SK-N-SH (cell line): ENCODE data around the gene BCAR3. TPM values are rescaled to one million over a fixed set of nuclear protein-coding genes. Genes with fewer than 3 reads are reported as not detected.

Experiments
- CTCF ChIA-PET: fragments of 300-600, 350-600 bp; formaldehyde crosslinking; extraction: SDS; loops from one replicate; lab custom pipeline; 2021; lab: Yijun Ruan, JAX
- POLR2A ChIA-PET: fragments of 350-600 bp; sonication (Branson Sonifier 250); formaldehyde crosslinking; extraction: SDS; loops from one replicate; lab custom pipeline; 2020; ENCODE audit warnings: antibody characterized with exemption, inconsistent platforms; lab: Yijun Ruan, JAX
- DNase-seq: peaks from one replicate; pipeline ENCODE4 v3.0.0; 2012
- H2AFZ ChIP-seq: fragments of 200-600 bp; sonication (generic); 2 replicates; pipeline ENCODE4 v1.8.1; 2016; ENCODE audit warnings: antibody characterized with exemption, mild to moderate bottlenecking, low read depth
- H3F3A ChIP-seq: fragments of 200-600 bp; sonication (generic); replicated peaks from 2 replicates; pipeline ENCODE3; 2016; ENCODE audit warnings: antibody characterized with exemption, mild to moderate bottlenecking; ENCODE audit not compliant: insufficient read depth
- H3K27ac ChIP-seq, 2 experiments: fragments of 200-500 bp in 1 of 2; fragments of 200-600 bp in 1 of 2; sonication (Bioruptor generic) in 1 of 2; sonication (generic), shearing (Covaris generic) in 1 of 2; 2 replicates each; pipeline versions ENCODE4 v1.5.1 to v1.6.1; 2014 to 2016; ENCODE audit warnings: low read depth in 2 of 2, inconsistent platforms in 1 of 2, low read length in 1 of 2, mild to moderate bottlenecking in 1 of 2, mixed read lengths in 1 of 2
- H3K27me3 ChIP-seq: fragments of 200-600 bp; sonication (generic), shearing (Covaris generic); 2 replicates; pipeline ENCODE4 v1.6.1; 2016; ENCODE audit warnings: mixed run types; ENCODE audit not compliant: insufficient read depth
- H3K36me3 ChIP-seq, 2 experiments: fragments of 200-500 bp in 1 of 2; fragments of 200-600 bp in 1 of 2; sonication (Bioruptor generic) in 1 of 2; sonication (generic) in 1 of 2; replicated peaks in 1 of 2; 2 replicates each; pipeline versions ENCODE3 to v1.5.1; 2014 to 2016; ENCODE audit warnings: low read length in 1 of 2, mild to moderate bottlenecking in 1 of 2; ENCODE audit not compliant: insufficient read depth in 2 of 2, control insufficient read depth in 1 of 2
- H3K4me1 ChIP-seq, 2 experiments: fragments of 200-500 bp in 1 of 2; fragments of 200-600 bp in 1 of 2; sonication (Bioruptor generic) in 1 of 2; sonication (generic), shearing (Covaris generic) in 1 of 2; 2 replicates each; pipeline versions ENCODE4 v1.5.1 to v1.6.1; 2014 to 2016; ENCODE audit warnings: low read depth in 1 of 2, low read length in 1 of 2, mixed run types in 1 of 2; ENCODE audit not compliant: insufficient read depth in 2 of 2, control insufficient read depth in 1 of 2
- H3K4me2 ChIP-seq: fragments of 200-600 bp; sonication (generic), shearing (Covaris generic); 2 replicates; pipeline ENCODE4 v1.6.1; 2017; ENCODE audit warnings: mixed run types
- H3K4me3 ChIP-seq, 2 experiments: fragments of 200-500 bp in 1 of 2; fragments of 200-600 bp in 1 of 2; sonication (Bioruptor generic) in 1 of 2; sonication (generic), shearing (Covaris generic) in 1 of 2; 2 replicates each; pipeline versions ENCODE4 v1.5.1 to v1.8.1; 2014 to 2016; ENCODE audit warnings: low read depth in 2 of 2, inconsistent platforms in 1 of 2, low read length in 1 of 2, mild to moderate bottlenecking in 1 of 2, mixed read lengths in 1 of 2, moderate library complexity in 1 of 2
- H3K79me2 ChIP-seq: fragments of 200-600 bp; sonication (generic); 2 replicates; pipeline ENCODE4 v1.8.1; 2017; ENCODE audit warnings: mild to moderate bottlenecking; ENCODE audit not compliant: insufficient read depth
- H3K9ac ChIP-seq: fragments of 200-600 bp; sonication (generic); 2 replicates; pipeline ENCODE4 v1.6.1; 2017; ENCODE audit warnings: mixed run types
- H3K9me2 ChIP-seq: fragments of 200-600 bp; sonication (generic); 2 replicates; pipeline ENCODE4 v1.6.1; 2017; ENCODE audit warnings: mixed run types
- H3K9me3 ChIP-seq: fragments of 200-600 bp; sonication (generic); 2 replicates; pipeline ENCODE4 v1.6.1; 2017; ENCODE audit warnings: mixed run types, mild to moderate bottlenecking, moderate library complexity
- H4K20me1 ChIP-seq: fragments of 200-600 bp; sonication (generic); 2 replicates; pipeline ENCODE4 v1.6.1; 2017; ENCODE audit warnings: mild to moderate bottlenecking, mixed run types; ENCODE audit not compliant: insufficient read depth
- CHD2 ChIP-seq: fragments of 150-350 bp; IDR thresholded peaks from 2 replicates; pipeline ENCODE4 v1.6.1; 2018; ENCODE audit warnings: low read length; ENCODE audit not compliant: partially characterized antibody
- ELF1 ChIP-seq: IDR thresholded peaks from 2 replicates; pipeline ENCODE4 v1.4.0; 2012
- FOXM1 ChIP-seq: IDR thresholded peaks from 2 replicates; pipeline ENCODE4 v1.4.0; 2012; ENCODE audit warnings: low read depth, mild to moderate bottlenecking
- GATA2 ChIP-seq: sonication (generic); formaldehyde crosslinking; IDR thresholded peaks from 2 replicates; pipeline ENCODE4 v1.5.0; 2020; ENCODE audit warnings: mild to moderate bottlenecking, missing genetic modification reagents
- IRF3 ChIP-seq: fragments of 150-350 bp; IDR thresholded peaks from 2 replicates; pipeline ENCODE4 v1.6.1; 2016; ENCODE audit warnings: mild to moderate bottlenecking, low read depth, low read length
- JUND ChIP-seq: IDR thresholded peaks from 2 replicates; pipeline ENCODE4 v1.4.0; 2012
- MAX ChIP-seq: IDR thresholded peaks from 2 replicates; pipeline ENCODE4 v1.4.0; 2012; ENCODE audit warnings: low read depth
- MXI1 ChIP-seq: IDR thresholded peaks from 2 replicates; pipeline ENCODE4 v1.6.1; 2012; ENCODE audit warnings: mild to moderate bottlenecking, low read depth, low read length, improper control_type of control experiment
- NFIC ChIP-seq: IDR thresholded peaks from 2 replicates; pipeline ENCODE4 v1.4.0; 2012; ENCODE audit warnings: borderline replicate concordance
- POLR2AphosphoS5 ChIP-seq: IDR thresholded peaks from 2 replicates; pipeline ENCODE4 v1.6.1; 2012; ENCODE audit warnings: low read depth, low read length
- RCOR1 ChIP-seq: fragments of 150-350 bp; IDR thresholded peaks from 2 replicates; pipeline ENCODE4 v1.6.1; 2017; ENCODE audit warnings: antibody characterized with exemption, low read length
- RFX5 ChIP-seq: IDR thresholded peaks from 2 replicates; pipeline ENCODE4 v1.6.1; 2012; ENCODE audit warnings: mild to moderate bottlenecking, improper control_type of control experiment, low read length
- SIN3A ChIP-seq: IDR thresholded peaks from 2 replicates; pipeline ENCODE4 v1.6.1; 2012; ENCODE audit warnings: low read depth, mild to moderate bottlenecking, low read length, moderate library complexity, borderline replicate concordance
- TAF1 ChIP-seq: IDR thresholded peaks from 2 replicates; pipeline ENCODE4 v1.6.1; 2012; ENCODE audit warnings: low read depth, mild to moderate bottlenecking, low read length, moderate library complexity, borderline replicate concordance
- TCF12 ChIP-seq: IDR thresholded peaks from 2 replicates; pipeline ENCODE4 v1.4.0; 2012
- TEAD4 ChIP-seq: IDR thresholded peaks from 2 replicates; pipeline ENCODE4 v1.4.0; 2012; ENCODE audit warnings: mild to moderate bottlenecking, borderline replicate concordance; ENCODE audit not compliant: insufficient read depth
- YY1 ChIP-seq: IDR thresholded peaks from 2 replicates; pipeline ENCODE4 v1.4.0; 2012; ENCODE audit warnings: low read depth, mild to moderate bottlenecking
- WGBS: methylation state at CpG from one replicate; pipeline ENCODE4 v1.1.6; 2017; ENCODE audit warnings: low lambda C conversion rate; 5-methylcytosine and 5-hydroxymethylcytosine counted together
- polyA plus RNA-seq, 3 experiments: library from polyadenylated mRNA; depleted of rRNA; stranded (reverse); fragments of >200 nt; gene quantifications; 2 replicates each; pipeline ENCODE4 v1.2.3, GENCODE V29; 2012
- TF ChIP-seq, protein P1 (sequence below): IDR thresholded peaks from 2 replicates; pipeline ENCODE4; 2012
- TF ChIP-seq, protein P2 (sequence below): IDR thresholded peaks from 2 replicates; pipeline ENCODE4 v1.6.1; 2012; ENCODE audit warnings: mild to moderate bottlenecking, low read depth, low read length, moderate library complexity

BCAR3 gene
- polyA plus RNA-seq, 1 of the 3 experiments (the other 2 are of a cell fraction) = 58.4 TPM

GRCh38 chr1:93552741-93553455 lies 128.7 kb downstream of the BCAR3 start:
- no peaks in the 10 kb centered on the region for H3K9me2 ChIP-seq
- H3K4me1 ChIP-seq = peaks cover 22 to 36% of the 10 kb centered on the region in 2 experiments
- 75% methylated on average over 9 of the region's 9 CpGs for WGBS
- peaks cover 46% of the 10 kb centered on the region for H3F3A ChIP-seq
- no peak overlapping the region for H3K9ac ChIP-seq
- no peak overlapping the region for H2AFZ ChIP-seq
- H3K4me3 ChIP-seq = no peak overlapping the region
- H3K27me3 ChIP-seq = no peaks in the 10 kb centered on the region
- TF ChIP-seq, protein P1, sequence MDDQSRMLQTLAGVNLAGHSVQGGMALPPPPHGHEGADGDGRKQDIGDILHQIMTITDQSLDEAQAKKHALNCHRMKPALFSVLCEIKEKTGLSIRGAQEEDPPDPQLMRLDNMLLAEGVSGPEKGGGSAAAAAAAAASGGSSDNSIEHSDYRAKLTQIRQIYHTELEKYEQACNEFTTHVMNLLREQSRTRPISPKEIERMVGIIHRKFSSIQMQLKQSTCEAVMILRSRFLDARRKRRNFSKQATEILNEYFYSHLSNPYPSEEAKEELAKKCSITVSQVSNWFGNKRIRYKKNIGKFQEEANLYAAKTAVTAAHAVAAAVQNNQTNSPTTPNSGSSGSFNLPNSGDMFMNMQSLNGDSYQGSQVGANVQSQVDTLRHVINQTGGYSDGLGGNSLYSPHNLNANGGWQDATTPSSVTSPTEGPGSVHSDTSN = peak; percentile 43
- TF ChIP-seq RFX5 (no peak), MXI1 (peak; percentile 52; the same call in 1 of the 2 replicates), GATA2 (CRISPR knock-in tag) (peak; percentile 51)
- TF ChIP-seq, protein P2, sequence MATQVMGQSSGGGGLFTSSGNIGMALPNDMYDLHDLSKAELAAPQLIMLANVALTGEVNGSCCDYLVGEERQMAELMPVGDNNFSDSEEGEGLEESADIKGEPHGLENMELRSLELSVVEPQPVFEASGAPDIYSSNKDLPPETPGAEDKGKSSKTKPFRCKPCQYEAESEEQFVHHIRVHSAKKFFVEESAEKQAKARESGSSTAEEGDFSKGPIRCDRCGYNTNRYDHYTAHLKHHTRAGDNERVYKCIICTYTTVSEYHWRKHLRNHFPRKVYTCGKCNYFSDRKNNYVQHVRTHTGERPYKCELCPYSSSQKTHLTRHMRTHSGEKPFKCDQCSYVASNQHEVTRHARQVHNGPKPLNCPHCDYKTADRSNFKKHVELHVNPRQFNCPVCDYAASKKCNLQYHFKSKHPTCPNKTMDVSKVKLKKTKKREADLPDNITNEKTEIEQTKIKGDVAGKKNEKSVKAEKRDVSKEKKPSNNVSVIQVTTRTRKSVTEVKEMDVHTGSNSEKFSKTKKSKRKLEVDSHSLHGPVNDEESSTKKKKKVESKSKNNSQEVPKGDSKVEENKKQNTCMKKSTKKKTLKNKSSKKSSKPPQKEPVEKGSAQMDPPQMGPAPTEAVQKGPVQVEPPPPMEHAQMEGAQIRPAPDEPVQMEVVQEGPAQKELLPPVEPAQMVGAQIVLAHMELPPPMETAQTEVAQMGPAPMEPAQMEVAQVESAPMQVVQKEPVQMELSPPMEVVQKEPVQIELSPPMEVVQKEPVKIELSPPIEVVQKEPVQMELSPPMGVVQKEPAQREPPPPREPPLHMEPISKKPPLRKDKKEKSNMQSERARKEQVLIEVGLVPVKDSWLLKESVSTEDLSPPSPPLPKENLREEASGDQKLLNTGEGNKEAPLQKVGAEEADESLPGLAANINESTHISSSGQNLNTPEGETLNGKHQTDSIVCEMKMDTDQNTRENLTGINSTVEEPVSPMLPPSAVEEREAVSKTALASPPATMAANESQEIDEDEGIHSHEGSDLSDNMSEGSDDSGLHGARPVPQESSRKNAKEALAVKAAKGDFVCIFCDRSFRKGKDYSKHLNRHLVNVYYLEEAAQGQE = no peak
- DNase-seq = peak; percentile 22
- peaks cover 50 to 51% of the 10 kb centered on the region in 2 experiments for H3K36me3 ChIP-seq
- no peaks in the 10 kb centered on the region for H4K20me1 ChIP-seq
- H3K4me2 ChIP-seq = 0 out of 2 replicates have a peak overlapping the region, but pooled peaks have one; percentile 25
- H3K79me2 ChIP-seq = no peaks in the 10 kb centered on the region; the same call in 1 of the 2 replicates
- no peaks in the 10 kb centered on the region for H3K9me3 ChIP-seq
- ChIA-PET CTCF (interaction anchor here (1.0 to 1.3 kb wide), 4 partner anchors 19 to 116 kb away, joined by 3 to 4 read pairs (median 4); no protein-coding TSS in a partner anchor), POLR2A (no interaction called here)
- H3K27ac ChIP-seq = peak overlapping the region; percentile 37 to 58

GRCh38 chr1:93549811-93550210 lies 131.8 kb downstream of the BCAR3 start:
- H3K36me3 ChIP-seq = peaks cover 72 to 74% of the 10 kb centered on the region in 2 experiments
- no peak overlapping the region for H3K9ac ChIP-seq
- WGBS = over 99% methylated on average over 4 of the region's 4 CpGs
- TF ChIP-seq SIN3A (no peak), FOXM1 (no peak), IRF3 (no peak), JUND (no peak), ELF1 (no peak), TCF12 (no peak), MAX (no peak), TEAD4 (no peak), RCOR1 (no peak), POLR2AphosphoS5 (no peak), NFIC (no peak), YY1 (no peak), CHD2 (no peak), TAF1 (no peak)

More at GRCh38 chr1:93549811-93550210, 131.8 kb downstream of the BCAR3 start:
- no peaks in the 10 kb centered on the region for H3K9me3 ChIP-seq
- no peak overlapping the region for H3K4me3 ChIP-seq
- POLR2A ChIA-PET = no interaction called here
- no peaks in the 10 kb centered on the region for H3K27me3 ChIP-seq
- no peak overlapping the region for H3K27ac ChIP-seq
- no peak for DNase-seq
- H3K9me2 ChIP-seq = no peaks in the 10 kb centered on the region
- H4K20me1 ChIP-seq = no peaks in the 10 kb centered on the region
- H2AFZ ChIP-seq = no peak overlapping the region
- peaks cover 7% of the 10 kb centered on the region; the same call in 1 of the 2 replicates for H3K79me2 ChIP-seq
- peaks cover 19 to 31% of the 10 kb centered on the region in 2 experiments for H3K4me1 ChIP-seq
- H3K4me2 ChIP-seq = no peak overlapping the region
- peaks cover 24% of the 10 kb centered on the region for H3F3A ChIP-seq
- CTCF ChIA-PET = no interaction called here
